ENCODE results near the gene APOL2. TPM values are rescaled to one million over a fixed set of nuclear protein-coding genes. Genes with fewer than 3 reads are reported as not detected.

Gene APOL2
- total RNA-seq, 1 donor from 2014 or later: 12.8 TPM

DNA sequence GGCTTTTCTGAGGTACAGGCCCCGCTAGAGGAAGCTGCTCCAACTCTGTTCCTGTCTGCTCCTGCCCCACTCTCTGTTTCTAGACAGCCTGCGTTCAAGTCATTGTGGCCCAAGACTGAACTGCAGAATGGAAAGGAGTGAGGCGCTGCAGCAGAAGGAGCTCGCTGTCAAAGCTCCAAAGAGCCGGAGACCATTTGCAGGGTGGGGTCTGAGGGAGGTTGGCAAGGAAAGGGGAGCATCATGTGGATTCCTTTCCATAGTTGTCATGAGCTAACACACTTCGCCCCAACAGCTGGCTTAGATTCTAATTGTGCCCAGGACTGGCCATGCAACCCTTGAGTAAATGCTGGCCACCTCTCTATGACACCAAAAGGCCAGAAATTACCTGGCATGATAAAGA, 56.5 kb downstream of the APOL2 start:
- Mint-ChIP-seq H3K27me3 (ENCODE audit: insufficient read depth, low read depth) (peaks cover 7% of the 10 kb centered on the region), H3K36me3 (no peaks in the 10 kb centered on the region), H3K27ac (no peak overlapping the region), H3K4me3 (no peak overlapping the region), H3K4me1 (peaks cover 2% of the 10 kb centered on the region), H3K9me3 (no peaks in the 10 kb centered on the region)
- TF ChIP-seq EZH2 (IDR thresholded peaks at IDR 0.05): no peak
- TF ChIP-seq, protein P1, sequence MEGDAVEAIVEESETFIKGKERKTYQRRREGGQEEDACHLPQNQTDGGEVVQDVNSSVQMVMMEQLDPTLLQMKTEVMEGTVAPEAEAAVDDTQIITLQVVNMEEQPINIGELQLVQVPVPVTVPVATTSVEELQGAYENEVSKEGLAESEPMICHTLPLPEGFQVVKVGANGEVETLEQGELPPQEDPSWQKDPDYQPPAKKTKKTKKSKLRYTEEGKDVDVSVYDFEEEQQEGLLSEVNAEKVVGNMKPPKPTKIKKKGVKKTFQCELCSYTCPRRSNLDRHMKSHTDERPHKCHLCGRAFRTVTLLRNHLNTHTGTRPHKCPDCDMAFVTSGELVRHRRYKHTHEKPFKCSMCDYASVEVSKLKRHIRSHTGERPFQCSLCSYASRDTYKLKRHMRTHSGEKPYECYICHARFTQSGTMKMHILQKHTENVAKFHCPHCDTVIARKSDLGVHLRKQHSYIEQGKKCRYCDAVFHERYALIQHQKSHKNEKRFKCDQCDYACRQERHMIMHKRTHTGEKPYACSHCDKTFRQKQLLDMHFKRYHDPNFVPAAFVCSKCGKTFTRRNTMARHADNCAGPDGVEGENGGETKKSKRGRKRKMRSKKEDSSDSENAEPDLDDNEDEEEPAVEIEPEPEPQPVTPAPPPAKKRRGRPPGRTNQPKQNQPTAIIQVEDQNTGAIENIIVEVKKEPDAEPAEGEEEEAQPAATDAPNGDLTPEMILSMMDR (IDR thresholded peaks at IDR 0.05): no peak
- no peak for TF ChIP-seq EZH2phosphoT487 (IDR thresholded peaks at IDR 0.05)
- Histone ChIP-seq H3K79me2 (ENCODE audit: low read depth) (no peaks in the 10 kb centered on the region), H2AFZ (replicated peaks) (no peak overlapping the region), H3K27ac (no peak overlapping the region), H3K4me3 (no peak overlapping the region), H3K27me3 (no peaks in the 10 kb centered on the region), H3K36me3 (no peaks in the 10 kb centered on the region), H3K4me2 (no peak overlapping the region), H4K20me1 (ENCODE audit: low read depth) (no peaks in the 10 kb centered on the region), H3K9ac (no peak overlapping the region), H3K9me3 (ENCODE audit: low read depth) (no peaks in the 10 kb centered on the region), H3F3A (ENCODE audit: low read depth) (no peaks in the 10 kb centered on the region), H3K4me1 (peaks cover 6% of the 10 kb centered on the region)
- DNase-seq (ENCODE audit: low spot score): no peak

GRCh38 chr22:36182056-36182455, 57.3 kb downstream of the APOL2 start:
- Mint-ChIP-seq H3K27ac (peak overlapping the region; percentile 59), H3K9me3 (no peaks in the 10 kb centered on the region), H3K4me3 (no peak overlapping the region), H3K27me3 (ENCODE audit: insufficient read depth, low read depth) (peaks cover 7% of the 10 kb centered on the region), H3K4me1 (peaks cover 2% of the 10 kb centered on the region), H3K36me3 (no peaks in the 10 kb centered on the region)
- Histone ChIP-seq H3F3A (ENCODE audit: low read depth) (no peaks in the 10 kb centered on the region), H3K4me3 (no peak overlapping the region), H4K20me1 (ENCODE audit: low read depth) (no peaks in the 10 kb centered on the region), H3K27me3 (no peaks in the 10 kb centered on the region), H3K4me2 (no peak overlapping the region), H3K9me3 (ENCODE audit: low read depth) (no peaks in the 10 kb centered on the region), H3K4me1 (peaks cover 6% of the 10 kb centered on the region), H3K27ac (no peak overlapping the region), H3K9ac (no peak overlapping the region), H2AFZ (replicated peaks) (no peak overlapping the region), H3K79me2 (ENCODE audit: low read depth) (no peaks in the 10 kb centered on the region), H3K36me3 (no peaks in the 10 kb centered on the region)
- no peak for TF ChIP-seq EZH2phosphoT487 (IDR thresholded peaks at IDR 0.05)
- no peak for TF ChIP-seq EZH2 (IDR thresholded peaks at IDR 0.05)
- TF ChIP-seq, protein P1 (IDR thresholded peaks at IDR 0.05): no peak
- no peak for DNase-seq (ENCODE audit: low spot score)

DNA sequence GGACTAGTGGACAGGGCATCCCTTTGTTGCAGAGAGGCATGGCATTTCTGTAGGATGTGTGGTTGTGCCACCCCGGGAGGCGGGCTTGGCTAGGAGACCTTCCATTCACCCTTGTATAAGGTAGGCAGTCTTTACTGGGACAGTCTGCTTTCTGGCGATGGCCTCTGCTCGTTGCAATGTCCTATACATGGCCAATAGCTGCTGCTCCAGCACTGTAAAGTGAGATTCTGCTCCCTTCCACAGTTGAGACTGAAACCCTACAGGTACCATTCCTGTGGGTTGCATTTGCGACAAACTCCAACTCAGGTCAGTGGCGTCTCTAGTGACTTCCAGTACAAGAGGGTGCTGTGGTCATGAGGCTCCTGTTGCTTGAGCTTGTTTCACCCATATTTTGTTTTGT, 58.4 kb downstream of the APOL2 start:
- Histone ChIP-seq H3K27ac (no peak overlapping the region), H3K4me3 (no peak overlapping the region), H3K9ac (no peak overlapping the region), H2AFZ (replicated peaks) (no peak overlapping the region), H3K79me2 (ENCODE audit: low read depth) (no peaks in the 10 kb centered on the region), H3F3A (ENCODE audit: low read depth) (no peaks in the 10 kb centered on the region), H4K20me1 (ENCODE audit: low read depth) (no peaks in the 10 kb centered on the region), H3K4me2 (no peak overlapping the region), H3K27me3 (no peaks in the 10 kb centered on the region), H3K4me1 (peaks cover 6% of the 10 kb centered on the region), H3K36me3 (no peaks in the 10 kb centered on the region), H3K9me3 (ENCODE audit: low read depth) (no peaks in the 10 kb centered on the region)
- Mint-ChIP-seq H3K4me3 (no peak overlapping the region), H3K4me1 (peaks cover 2% of the 10 kb centered on the region), H3K36me3 (no peaks in the 10 kb centered on the region), H3K27ac (no peak overlapping the region), H3K9me3 (no peaks in the 10 kb centered on the region), H3K27me3 (ENCODE audit: insufficient read depth, low read depth) (peaks cover 7% of the 10 kb centered on the region)
- DNase-seq (ENCODE audit: low spot score): no peak
- no peak for TF ChIP-seq EZH2 (IDR thresholded peaks at IDR 0.05)

DNA sequence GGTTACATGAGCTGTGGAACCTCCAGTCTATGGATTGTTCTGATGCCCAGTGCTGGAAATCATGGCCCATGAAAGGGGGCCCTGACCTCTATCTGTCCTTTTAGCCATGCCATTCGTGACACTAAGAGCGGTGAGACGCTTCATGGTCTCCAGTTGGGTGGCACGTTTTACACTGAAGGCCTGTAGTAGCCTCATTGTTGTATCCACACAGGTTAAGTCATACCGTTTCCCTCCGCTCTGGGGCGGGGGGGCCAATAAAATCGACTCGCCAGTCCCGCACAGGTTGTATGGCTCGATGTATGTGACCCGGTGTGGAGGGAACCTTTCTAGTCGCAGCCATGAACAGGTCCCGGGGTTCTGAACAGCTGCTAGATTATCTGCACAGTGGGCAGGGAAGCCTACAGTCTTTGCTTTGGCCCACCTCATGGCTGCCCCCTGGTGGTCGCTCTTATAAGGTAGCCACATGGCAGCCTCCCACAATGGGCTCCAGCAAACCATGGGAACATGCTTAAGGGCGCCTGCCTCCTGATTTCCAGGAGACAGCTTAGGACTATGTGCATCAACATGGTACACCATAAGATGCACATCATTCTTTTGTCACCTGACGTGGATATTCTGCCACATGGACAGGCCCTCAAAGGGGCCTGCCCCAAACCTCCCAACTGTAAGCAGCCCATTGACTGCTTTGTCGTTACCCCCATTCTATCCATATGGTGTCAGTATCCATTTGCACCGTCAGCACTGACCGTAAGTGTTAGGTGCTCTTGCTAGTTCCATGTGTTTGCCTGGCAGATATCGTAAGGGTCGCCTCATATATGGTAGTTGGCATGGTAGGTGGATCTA, 59.1 kb downstream of the APOL2 start:
- H3K36me3 ChIP-seq: no peaks in the 10 kb centered on the region
- no peaks in the 10 kb centered on the region for H3F3A ChIP-seq (ENCODE audit: low read depth)
- H3K9ac ChIP-seq: no peak overlapping the region
- H3K4me3 Mint-ChIP-seq: no peak overlapping the region
- peak; percentile 86 for DNase-seq (ENCODE audit: low spot score)
- H3K4me1 Mint-ChIP-seq: peaks cover 2% of the 10 kb centered on the region
- H3K9me3 ChIP-seq (ENCODE audit: low read depth): no peaks in the 10 kb centered on the region
- no peaks in the 10 kb centered on the region for H4K20me1 ChIP-seq (ENCODE audit: low read depth)
- no peaks in the 10 kb centered on the region for H3K36me3 Mint-ChIP-seq
- H3K27me3 ChIP-seq: no peaks in the 10 kb centered on the region
- H3K4me2 ChIP-seq: no peak overlapping the region
- TF ChIP-seq, protein P1 (IDR thresholded peaks at IDR 0.05): peak; percentile 86
- TF ChIP-seq EZH2phosphoT487 (IDR thresholded peaks at IDR 0.05): no peak
- no peak overlapping the region for H3K27ac Mint-ChIP-seq
- no peaks in the 10 kb centered on the region for H3K79me2 ChIP-seq (ENCODE audit: low read depth)
- peak overlapping the region; percentile 95 for H2AFZ ChIP-seq (replicated peaks)
- H3K27me3 Mint-ChIP-seq (ENCODE audit: insufficient read depth, low read depth): peaks cover 7% of the 10 kb centered on the region
- no peaks in the 10 kb centered on the region for H3K9me3 Mint-ChIP-seq
- H3K4me3 ChIP-seq: no peak overlapping the region
- H3K4me1 ChIP-seq: peaks cover 6% of the 10 kb centered on the region
- no peak overlapping the region for H3K27ac ChIP-seq

All from neural progenitor cell (in vitro differentiated cells).